ENCODE data around the gene GRHL1. TPM values are rescaled to one million over a fixed set of nuclear protein-coding genes. Genes with fewer than 3 reads are reported as not detected.

The GRHL1 gene
- total and polyA plus RNA-seq, 9 of the 15 experiments (the other 6 are each of a cell fraction or from before 2014, with no cell fraction given) = 1.7 to 6.1 (median 4.7) TPM

DNA sequence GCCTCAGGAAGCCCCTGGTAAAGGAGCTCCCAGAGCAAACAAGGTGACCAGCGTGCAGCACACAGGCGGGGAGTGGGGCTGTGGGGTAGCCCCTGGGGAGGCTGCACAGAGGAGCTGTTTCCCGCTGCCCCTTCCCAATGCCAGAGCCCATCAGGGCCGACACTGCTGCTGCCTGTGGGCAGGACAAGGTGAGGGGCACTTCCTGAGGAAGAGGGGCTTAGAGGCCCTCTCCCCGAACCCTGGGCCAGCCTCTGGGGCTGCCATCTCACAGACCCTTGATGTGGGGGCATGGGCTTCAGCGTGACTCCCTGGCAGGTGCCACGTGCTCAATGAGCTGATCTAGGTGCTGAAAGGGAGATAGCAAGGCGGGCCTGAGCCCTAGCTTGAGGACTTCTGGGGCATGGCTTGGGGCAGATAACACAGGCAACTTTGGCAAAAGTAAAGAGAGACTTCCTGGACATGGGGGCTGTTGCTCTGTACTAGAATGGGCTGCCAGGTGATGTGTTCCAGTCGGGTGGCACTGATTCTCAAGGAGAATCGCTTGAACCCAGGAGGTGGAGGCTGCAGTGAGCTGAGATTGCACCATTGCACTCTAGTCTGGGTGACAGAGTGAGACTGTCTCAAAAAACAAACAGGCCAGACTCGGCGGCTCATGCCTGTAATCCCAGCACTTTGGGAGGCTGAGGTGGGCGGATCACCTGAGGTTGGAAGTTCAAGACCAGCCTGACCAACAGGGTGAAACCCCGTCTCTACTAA is 81.9 kb downstream of the GRHL1 start (continued):
- TF ChIP-seq, protein P1, sequence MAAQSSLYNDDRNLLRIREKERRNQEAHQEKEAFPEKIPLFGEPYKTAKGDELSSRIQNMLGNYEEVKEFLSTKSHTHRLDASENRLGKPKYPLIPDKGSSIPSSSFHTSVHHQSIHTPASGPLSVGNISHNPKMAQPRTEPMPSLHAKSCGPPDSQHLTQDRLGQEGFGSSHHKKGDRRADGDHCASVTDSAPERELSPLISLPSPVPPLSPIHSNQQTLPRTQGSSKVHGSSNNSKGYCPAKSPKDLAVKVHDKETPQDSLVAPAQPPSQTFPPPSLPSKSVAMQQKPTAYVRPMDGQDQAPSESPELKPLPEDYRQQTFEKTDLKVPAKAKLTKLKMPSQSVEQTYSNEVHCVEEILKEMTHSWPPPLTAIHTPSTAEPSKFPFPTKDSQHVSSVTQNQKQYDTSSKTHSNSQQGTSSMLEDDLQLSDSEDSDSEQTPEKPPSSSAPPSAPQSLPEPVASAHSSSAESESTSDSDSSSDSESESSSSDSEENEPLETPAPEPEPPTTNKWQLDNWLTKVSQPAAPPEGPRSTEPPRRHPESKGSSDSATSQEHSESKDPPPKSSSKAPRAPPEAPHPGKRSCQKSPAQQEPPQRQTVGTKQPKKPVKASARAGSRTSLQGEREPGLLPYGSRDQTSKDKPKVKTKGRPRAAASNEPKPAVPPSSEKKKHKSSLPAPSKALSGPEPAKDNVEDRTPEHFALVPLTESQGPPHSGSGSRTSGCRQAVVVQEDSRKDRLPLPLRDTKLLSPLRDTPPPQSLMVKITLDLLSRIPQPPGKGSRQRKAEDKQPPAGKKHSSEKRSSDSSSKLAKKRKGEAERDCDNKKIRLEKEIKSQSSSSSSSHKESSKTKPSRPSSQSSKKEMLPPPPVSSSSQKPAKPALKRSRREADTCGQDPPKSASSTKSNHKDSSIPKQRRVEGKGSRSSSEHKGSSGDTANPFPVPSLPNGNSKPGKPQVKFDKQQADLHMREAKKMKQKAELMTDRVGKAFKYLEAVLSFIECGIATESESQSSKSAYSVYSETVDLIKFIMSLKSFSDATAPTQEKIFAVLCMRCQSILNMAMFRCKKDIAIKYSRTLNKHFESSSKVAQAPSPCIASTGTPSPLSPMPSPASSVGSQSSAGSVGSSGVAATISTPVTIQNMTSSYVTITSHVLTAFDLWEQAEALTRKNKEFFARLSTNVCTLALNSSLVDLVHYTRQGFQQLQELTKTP (IDR thresholded peaks at IDR 0.05; ENCODE audit: low read depth in 1 of 2, partially characterized antibody in 2 of 2) = peak in 1 of 2 experiments; percentile 24
- TF ChIP-seq BHLHE40 (IDR thresholded peaks at IDR 0.05; ENCODE audit: low read length) (peak; percentile 92), POLR2A (conservative IDR thresholded peaks at IDR 0.05) (no peak), TAF15 (IDR thresholded peaks at IDR 0.05; ENCODE audit: low read depth, low read length) (no peak), ZSCAN32 (CRISPR knock-in tag; IDR thresholded peaks at IDR 0.05) (no peak), TBL1XR1 (IDR thresholded peaks at IDR 0.05; ENCODE audit: low read length in 2 of 2) (no peak), MNT (conservative IDR thresholded peaks at IDR 0.05) (peak; percentile 95 to 96), MGA (IDR thresholded peaks at IDR 0.05) (peak; percentile 81)
- TF ChIP-seq, protein P2, sequence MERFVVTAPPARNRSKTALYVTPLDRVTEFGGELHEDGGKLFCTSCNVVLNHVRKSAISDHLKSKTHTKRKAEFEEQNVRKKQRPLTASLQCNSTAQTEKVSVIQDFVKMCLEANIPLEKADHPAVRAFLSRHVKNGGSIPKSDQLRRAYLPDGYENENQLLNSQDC (CRISPR knock-in tag; IDR thresholded peaks at IDR 0.05) = no peak

All from K562 (cell line).